ENCODE data around the gene TSPAN9. TPM values are rescaled to one million over a fixed set of nuclear protein-coding genes. Genes with fewer than 3 reads are reported as not detected.

Gene TSPAN9
- polyA plus RNA-seq, 3 donors, result 0.15 to 0.34 (median 0.25) TPM

DNA sequence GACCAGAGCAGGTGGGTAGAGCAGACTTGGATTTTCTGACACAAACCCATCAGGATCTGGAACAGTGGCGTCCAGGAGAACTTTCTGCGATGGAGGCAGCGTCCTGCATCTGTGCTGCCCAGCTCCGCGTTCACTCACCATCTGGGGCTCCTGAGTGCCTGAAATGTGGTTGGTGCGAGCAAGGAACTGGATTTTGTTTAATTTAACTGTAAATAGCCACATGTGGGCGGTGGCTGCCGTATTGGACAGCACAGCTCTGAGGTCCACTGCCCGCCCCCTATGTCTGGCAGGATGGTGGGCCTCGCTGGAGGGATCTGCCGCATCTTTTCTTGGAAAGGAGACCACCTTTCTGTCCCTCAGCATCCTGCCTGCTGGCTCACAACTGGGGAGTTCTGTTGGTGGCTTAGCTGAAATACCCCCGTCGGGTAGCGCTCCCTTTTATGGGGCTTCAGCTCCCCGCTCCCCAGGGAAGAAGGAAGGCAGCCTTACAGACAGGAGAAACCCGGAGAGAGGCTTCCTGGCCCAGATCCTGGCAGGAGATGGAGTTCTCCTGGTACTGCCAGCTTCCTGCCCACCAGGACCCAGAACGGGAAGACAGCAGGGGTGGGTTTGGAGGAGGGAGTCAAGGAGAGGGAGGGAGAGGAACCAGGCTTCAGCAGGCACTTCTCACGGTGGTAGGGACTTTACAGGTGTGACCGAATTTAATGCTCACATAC, 228.9 kb downstream of the TSPAN9 start:
- H3K36me3 ChIP-seq (replicated peaks in 1 of 2; ENCODE audit: control insufficient read depth in 1 of 2, insufficient read depth in 2 of 2, low read length in 2 of 2), result no peaks in the 10 kb centered on the region
- Mint-ChIP-seq H3K36me3 (no peaks in the 10 kb centered on the region), H3K27ac (peak overlapping the region in 1 of 7 donors; percentile 3)

DNA sequence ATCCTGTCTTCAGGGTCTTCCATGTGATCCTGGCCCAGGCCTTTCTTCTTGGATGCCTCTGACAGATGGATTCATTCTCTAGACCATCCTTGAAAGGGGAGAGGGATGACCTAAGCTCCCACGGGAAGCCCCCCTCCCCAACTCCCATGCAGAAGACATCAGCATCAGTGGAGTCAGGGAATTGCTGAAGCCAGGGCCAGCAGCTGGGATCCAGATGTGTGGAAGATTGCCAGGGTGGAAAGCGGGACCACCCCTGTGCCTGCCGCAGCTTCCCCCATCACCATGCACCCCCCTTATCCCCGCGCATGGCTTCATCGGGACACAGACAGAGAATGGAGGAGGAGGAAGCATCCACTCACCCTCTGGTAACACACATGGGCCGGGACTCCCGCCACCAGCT, 230.2 kb downstream of the TSPAN9 start:
- Histone ChIP-seq H3K27ac (ENCODE audit: low read depth in 1 of 2, low read length in 2 of 2) (no peak overlapping the region), H3K9ac (ENCODE audit: insufficient read depth, low read length, poor library complexity, severe bottlenecking) (no peak overlapping the region), H2AFZ (ENCODE audit: insufficient read depth, low read depth, low read length, poor library complexity, severe bottlenecking) (no peak overlapping the region), H3K36me3 (replicated peaks in 1 of 2; ENCODE audit: control insufficient read depth in 1 of 2, insufficient read depth in 2 of 2, low read length in 2 of 2) (no peaks in the 10 kb centered on the region), H3K79me2 (ENCODE audit: insufficient read depth, low read length) (no peaks in the 10 kb centered on the region), H3K27me3 (ENCODE audit: control insufficient read depth in 2 of 2, insufficient read depth in 2 of 2, low read length in 2 of 2) (peaks cover 0 to 2% of the 10 kb centered on the region in 2 donors), H3K4me2 (replicated peaks; ENCODE audit: extremely low read depth, low read length, poor library complexity, severe bottlenecking) (no peak overlapping the region), H3K4me1 (ENCODE audit: control insufficient read depth in 1 of 2, insufficient read depth in 2 of 2, low read length in 2 of 2) (no peaks in the 10 kb centered on the region), H3K9me3 (replicated peaks in 1 of 2; ENCODE audit: control insufficient read depth in 1 of 2, insufficient read depth in 1 of 2, low read length in 2 of 2) (no peaks in the 10 kb centered on the region), H3K4me3 (replicated peaks in 1 of 3; ENCODE audit: low read depth in 2 of 3, low read length in 3 of 3) (no peak overlapping the region), H4K20me1 (ENCODE audit: insufficient read depth, low read length) (no peaks in the 10 kb centered on the region)
- 100% methylated on average over 1 of the region's 8 CpGs for WGBS (ENCODE audit: insufficient coverage)
- no peak overlapping the region for H3K4me3 Mint-ChIP-seq
- intact Hi-C loops (cut with micrococcal nuclease), result loop anchor here in 1 of 2 donors (10.0 kb wide), 1 partner anchor 1017 kb away; the partner anchor contains the start of gene TIGAR
- no peak for DNase-seq
- no peaks in the 10 kb centered on the region for H3K9me3 Mint-ChIP-seq
- peaks cover 5 to 9% (median 6%) of the 10 kb centered on the region in 3 donors for H3K27me3 Mint-ChIP-seq (ENCODE audit: low read depth in 3 of 3)
- no peaks in the 10 kb centered on the region for H3K36me3 Mint-ChIP-seq
- no peak overlapping the region for H3K27ac Mint-ChIP-seq
- TF ChIP-seq, protein P1, sequence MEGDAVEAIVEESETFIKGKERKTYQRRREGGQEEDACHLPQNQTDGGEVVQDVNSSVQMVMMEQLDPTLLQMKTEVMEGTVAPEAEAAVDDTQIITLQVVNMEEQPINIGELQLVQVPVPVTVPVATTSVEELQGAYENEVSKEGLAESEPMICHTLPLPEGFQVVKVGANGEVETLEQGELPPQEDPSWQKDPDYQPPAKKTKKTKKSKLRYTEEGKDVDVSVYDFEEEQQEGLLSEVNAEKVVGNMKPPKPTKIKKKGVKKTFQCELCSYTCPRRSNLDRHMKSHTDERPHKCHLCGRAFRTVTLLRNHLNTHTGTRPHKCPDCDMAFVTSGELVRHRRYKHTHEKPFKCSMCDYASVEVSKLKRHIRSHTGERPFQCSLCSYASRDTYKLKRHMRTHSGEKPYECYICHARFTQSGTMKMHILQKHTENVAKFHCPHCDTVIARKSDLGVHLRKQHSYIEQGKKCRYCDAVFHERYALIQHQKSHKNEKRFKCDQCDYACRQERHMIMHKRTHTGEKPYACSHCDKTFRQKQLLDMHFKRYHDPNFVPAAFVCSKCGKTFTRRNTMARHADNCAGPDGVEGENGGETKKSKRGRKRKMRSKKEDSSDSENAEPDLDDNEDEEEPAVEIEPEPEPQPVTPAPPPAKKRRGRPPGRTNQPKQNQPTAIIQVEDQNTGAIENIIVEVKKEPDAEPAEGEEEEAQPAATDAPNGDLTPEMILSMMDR (IDR thresholded peaks at IDR 0.05), result no peak
- no peaks in the 10 kb centered on the region for H3K4me1 Mint-ChIP-seq

More for the DNA sequence above, 228.9 kb downstream of the TSPAN9 start:
- TF ChIP-seq, protein P1 (IDR thresholded peaks at IDR 0.05), result no peak
- DNase-seq, result no peak
- Histone ChIP-seq H3K9me3 (replicated peaks in 1 of 2; ENCODE audit: control insufficient read depth in 1 of 2, insufficient read depth in 1 of 2, low read length in 2 of 2) (no peaks in the 10 kb centered on the region), H2AFZ (ENCODE audit: insufficient read depth, low read depth, low read length, poor library complexity, severe bottlenecking) (no peak overlapping the region), H3K4me3 (replicated peaks in 1 of 3; ENCODE audit: low read depth in 2 of 3, low read length in 3 of 3) (no peak overlapping the region), H3K9ac (ENCODE audit: insufficient read depth, low read length, poor library complexity, severe bottlenecking) (no peak overlapping the region), H4K20me1 (ENCODE audit: insufficient read depth, low read length) (no peaks in the 10 kb centered on the region), H3K4me1 (ENCODE audit: control insufficient read depth in 1 of 2, insufficient read depth in 2 of 2, low read length in 2 of 2) (no peaks in the 10 kb centered on the region), H3K27ac (ENCODE audit: low read depth in 1 of 2, low read length in 2 of 2) (no peak overlapping the region), H3K79me2 (ENCODE audit: insufficient read depth, low read length) (no peaks in the 10 kb centered on the region), H3K4me2 (replicated peaks; ENCODE audit: extremely low read depth, low read length, poor library complexity, severe bottlenecking) (no peak overlapping the region), H3K27me3 (ENCODE audit: control insufficient read depth in 2 of 2, insufficient read depth in 2 of 2, low read length in 2 of 2) (peaks cover 0 to 2% of the 10 kb centered on the region in 2 donors)
- Mint-ChIP-seq H3K27me3 (ENCODE audit: low read depth in 3 of 3) (peaks cover 3 to 11% (median 5%) of the 10 kb centered on the region in 3 donors), H3K4me3 (no peak overlapping the region), H3K9me3 (no peaks in the 10 kb centered on the region), H3K4me1 (no peaks in the 10 kb centered on the region)
- intact Hi-C loops (cut with micrococcal nuclease), result loop anchor here in 1 of 2 donors (10.0 kb wide), 1 partner anchor 1019 kb away; the partner anchor contains the start of gene TIGAR
- WGBS (ENCODE audit: insufficient coverage), result 95% methylated on average over 12 of the region's 19 CpGs
